DMS79 (cell line): Measurements from ENCODE around the gene ITCH.
"Not testable (repeated sequence)": the region's sequence is repeated elsewhere in the genome, so short reads cannot be mapped to it uniquely, and the experiment has no call there.

Experiments
- DNase-seq: peaks from one replicate; lab custom pipeline; 2025; lab: John Stamatoyannopoulos, UW

The ITCH gene

GRCh38 chr20:34511891-34512265 is 148.8 kb downstream of the ITCH start:
- no peak for DNase-seq

GRCh38 chr20:34512266-34512954 is 149.3 kb downstream of the ITCH start:
- DNase-seq = no peak

- DNase-seq = no peak
These were observed 149.9 kb downstream of the ITCH start for GRCh38 chr20:34512955-34513419.

- not testable (repeated sequence) for DNase-seq
These were observed 151.0 kb downstream of the ITCH start for GRCh38 chr20:34514034-34514433.

GRCh38 chr20:34514897-34515483 is 151.9 kb downstream of the ITCH start:
- no peak for DNase-seq

- peak; percentile 51 for DNase-seq
These were observed 152.6 kb downstream of the ITCH start for GRCh38 chr20:34515484-34516246.

GRCh38 chr20:34516247-34517113 is 153.4 kb downstream of the ITCH start, which contains the start of gene DYNLRB1:
Gene DYNLRB1 (plus strand): TSS chr20:34516422. CDS start chr20:34516459, 37 bp downstream.
- peak; percentile 85 for DNase-seq

GRCh38 chr20:34517114-34517505 is 154.0 kb downstream of the ITCH start:
- no peak for DNase-seq

GRCh38 chr20:34518863-34519262 is 155.8 kb downstream of the ITCH start:
- not testable (repeated sequence) for DNase-seq

- DNase-seq = not testable (repeated sequence)
These were observed 156.8 kb downstream of the ITCH start for GRCh38 chr20:34519841-34520240.

GRCh38 chr20:34522969-34523871 is 160.1 kb downstream of the ITCH start:
- no peak for DNase-seq

GRCh38 chr20:34524426-34524825 is 161.4 kb downstream of the ITCH start:
- no peak for DNase-seq

GRCh38 chr20:34525342-34525708 is 162.3 kb downstream of the ITCH start:
- no peak for DNase-seq

GRCh38 chr20:34525709-34526416 is 162.8 kb downstream of the ITCH start:
- no peak for DNase-seq

- DNase-seq = no peak
These were observed 163.4 kb downstream of the ITCH start for GRCh38 chr20:34526466-34526865.

- DNase-seq = no peak
These were observed 163.9 kb downstream of the ITCH start for GRCh38 chr20:34527016-34527415.

GRCh38 chr20:34528921-34529297 is 165.8 kb downstream of the ITCH start:
- no peak for DNase-seq

GRCh38 chr20:34529742-34530141 is 166.7 kb downstream of the ITCH start:
- no peak for DNase-seq

- DNase-seq = no peak
These were observed 167.3 kb downstream of the ITCH start for GRCh38 chr20:34530342-34530741.

GRCh38 chr20:34531608-34532265 is 168.7 kb downstream of the ITCH start:
- no peak for DNase-seq
